Head of caudate nucleus (tissue), 42 donors: ENCODE results near the gene ITPR3.

ENCODE experiments used
- DNase-seq, 42 donors: peaks; one replicate each; pipeline versions ENCODE4 v3.0.0 to v3.0.0-alpha.2; 2020 to 2021; ENCODE audit warnings: mixed read lengths in 7 of 42
- intact Hi-C: fragments of 100-400 bp; cut with DNase I; formaldehyde crosslinking; loops from one replicate; pipeline ENCODE4 v1.15.0; 2022

The ITPR3 gene

DNA sequence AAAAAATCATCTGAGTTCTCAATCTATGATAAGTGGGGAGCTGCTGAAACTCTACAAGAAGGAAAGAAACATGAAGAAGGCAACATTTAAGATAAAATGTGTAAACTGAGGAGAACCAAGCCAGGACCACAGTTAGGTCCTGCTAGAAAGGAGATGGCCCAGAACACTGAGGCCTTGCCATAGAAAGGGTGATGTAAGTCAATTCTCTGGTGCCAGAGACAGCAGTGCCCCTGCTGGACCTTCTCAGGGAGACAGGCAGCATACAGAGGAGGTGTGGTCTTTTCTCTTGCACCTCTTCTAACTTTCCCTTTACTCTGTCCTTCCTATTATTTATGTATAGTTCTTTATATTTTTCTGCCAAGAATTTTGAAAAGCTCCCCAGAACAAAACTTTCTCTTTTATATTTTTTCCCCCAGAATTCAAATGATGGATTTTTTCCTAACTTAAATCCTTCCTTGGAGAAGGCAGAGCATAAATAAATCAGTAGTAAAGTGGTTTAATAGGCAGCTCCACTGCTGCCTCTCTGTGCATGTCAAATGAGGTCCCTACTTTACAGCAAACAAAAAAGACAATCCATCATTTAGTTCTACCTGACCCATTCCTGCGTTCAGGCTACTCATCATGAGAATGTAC is 81.3 kb downstream of the ITPR3 start:
- intact Hi-C loops: loop anchor here (5.0 kb wide), 1 partner anchor 115 kb away; no protein-coding TSS in a partner anchor

DNA sequence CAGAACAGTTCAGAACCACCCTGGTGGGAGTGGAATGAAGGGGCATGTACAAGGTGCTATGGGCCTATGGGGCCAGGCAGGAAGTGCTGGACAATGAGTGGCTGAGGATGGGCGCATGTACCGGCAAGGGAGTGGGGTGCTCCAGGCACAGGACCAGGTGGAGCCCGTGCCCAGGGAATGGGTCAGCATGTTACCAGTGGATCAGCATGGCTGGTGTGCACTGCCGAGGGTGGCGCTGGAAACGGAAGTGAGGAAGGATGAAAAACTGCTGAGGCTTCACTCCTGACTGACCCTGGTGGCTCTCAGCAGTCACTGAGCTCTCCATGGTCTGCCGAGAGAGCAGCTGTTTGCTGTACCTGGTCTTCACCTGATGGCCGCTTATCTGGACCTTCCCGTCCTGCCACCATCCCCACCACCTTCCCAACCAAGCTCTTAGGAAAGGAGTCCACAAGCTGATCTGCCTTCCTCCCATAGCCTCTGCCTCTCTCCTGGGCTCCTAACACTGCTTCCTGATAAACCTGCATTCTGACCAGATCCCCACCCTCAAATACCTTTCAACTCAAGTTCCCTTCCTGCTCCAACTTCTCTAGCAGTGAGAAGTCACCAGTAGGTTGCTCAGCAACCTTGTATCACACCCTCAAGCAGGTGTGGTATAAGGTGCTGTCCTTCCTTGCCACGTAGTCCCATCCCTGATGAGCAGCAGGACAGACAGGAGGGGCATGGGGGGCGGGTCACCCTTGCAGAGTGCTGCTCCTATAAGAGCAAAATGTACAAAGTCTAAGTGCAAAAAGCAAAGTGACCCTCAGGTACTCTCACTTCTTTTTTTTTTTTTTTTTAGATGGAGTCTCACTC is 83.3 kb downstream of the ITPR3 start:
- DNase-seq: no peak
- intact Hi-C loops: loop anchor here (5.0 kb wide), 1 partner anchor 117 kb away; no protein-coding TSS in a partner anchor

More for the DNA sequence above, 81.3 kb downstream of the ITPR3 start:
- peak in 11 of 42 donors; percentile 20 to 71 (median 47) for DNase-seq

DNA sequence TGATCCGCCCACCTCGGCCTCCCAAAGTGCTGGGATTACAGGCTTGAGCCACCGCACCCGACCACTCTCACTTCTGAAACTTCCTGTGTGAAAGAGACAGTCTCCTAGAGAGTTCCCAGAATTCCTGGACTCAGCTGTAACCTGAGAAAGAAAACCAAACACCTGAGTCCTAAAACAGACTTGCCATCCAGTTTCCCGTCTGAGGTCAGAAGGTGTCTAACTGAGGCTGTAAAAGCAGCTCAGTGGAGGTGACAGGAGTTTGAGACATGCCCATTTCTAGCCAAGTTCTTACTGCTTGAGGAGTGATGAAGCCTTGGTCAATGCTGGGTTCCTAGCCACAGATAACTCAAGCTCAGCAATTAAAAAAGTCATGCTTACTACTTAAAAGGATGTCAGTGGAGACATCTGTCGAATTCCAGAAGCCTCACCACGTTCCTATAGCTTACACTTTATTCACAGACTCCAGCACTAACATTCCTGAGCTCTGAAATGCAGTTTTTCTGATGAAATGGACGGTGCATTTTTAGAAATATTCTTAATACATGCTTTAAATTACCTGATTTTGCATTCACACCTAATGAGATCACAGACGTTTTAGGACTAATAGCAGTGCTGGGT is 84.3 kb downstream of the ITPR3 start:
- intact Hi-C loops: no loop called here
- no peak for DNase-seq

DNA sequence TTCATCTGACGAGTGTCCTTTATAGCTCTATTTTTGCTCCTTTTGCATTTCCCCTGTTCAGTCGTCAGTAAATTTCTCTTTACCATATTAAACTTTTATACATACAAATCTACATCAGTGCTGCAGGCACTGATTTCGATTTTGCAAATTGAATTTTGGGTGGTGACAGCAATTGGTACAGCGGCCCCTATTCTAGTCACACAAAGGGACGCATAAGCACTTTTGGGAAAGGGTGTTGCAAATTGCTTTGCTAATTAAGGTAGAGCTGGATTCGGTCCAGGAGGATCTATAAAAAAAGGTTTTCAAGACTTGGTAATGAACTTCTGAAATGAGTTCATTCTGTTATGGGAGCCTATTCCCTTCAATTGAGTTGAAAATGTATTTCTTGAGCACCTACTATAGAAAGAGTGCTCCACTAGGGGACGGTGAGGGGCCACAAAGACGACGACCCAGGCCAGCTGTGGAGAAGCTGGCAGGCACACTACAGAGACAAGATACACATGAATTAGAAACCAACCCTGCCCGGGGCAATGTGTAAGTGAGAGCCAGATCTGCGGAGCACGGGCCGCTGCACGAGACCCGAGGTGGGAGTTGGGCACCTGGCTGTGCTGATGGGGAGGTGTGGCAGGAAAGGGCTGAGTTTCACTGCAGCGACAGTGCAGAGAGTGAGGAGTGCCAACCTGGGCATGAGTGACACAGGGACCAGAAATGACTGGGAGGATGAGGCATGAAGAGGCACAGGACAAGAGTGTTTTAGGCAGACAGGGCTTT is 85.0 kb downstream of the ITPR3 start:
- intact Hi-C loops: no loop called here
- DNase-seq: no peak

DNA sequence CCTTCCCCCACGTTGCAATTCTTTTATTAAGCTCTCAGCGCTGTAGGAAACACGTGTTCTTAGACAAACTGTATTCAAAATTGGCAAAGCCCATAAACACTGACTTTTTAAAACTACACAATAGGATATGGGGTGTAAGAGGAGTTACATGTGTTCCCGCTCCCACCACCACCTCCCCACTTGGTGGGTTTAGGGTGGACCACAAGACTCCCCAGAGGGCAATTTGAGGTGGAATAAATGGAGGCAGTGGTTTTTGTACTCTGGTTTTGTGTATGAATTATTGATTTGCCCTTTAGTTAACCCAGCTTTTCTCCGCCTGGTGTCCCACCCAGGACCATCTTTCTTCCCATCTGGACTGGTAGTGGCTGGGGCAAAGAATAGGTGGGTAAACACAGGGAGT is 86.6 kb downstream of the ITPR3 start:
- DNase-seq: no peak
- intact Hi-C loops: no loop called here

DNA sequence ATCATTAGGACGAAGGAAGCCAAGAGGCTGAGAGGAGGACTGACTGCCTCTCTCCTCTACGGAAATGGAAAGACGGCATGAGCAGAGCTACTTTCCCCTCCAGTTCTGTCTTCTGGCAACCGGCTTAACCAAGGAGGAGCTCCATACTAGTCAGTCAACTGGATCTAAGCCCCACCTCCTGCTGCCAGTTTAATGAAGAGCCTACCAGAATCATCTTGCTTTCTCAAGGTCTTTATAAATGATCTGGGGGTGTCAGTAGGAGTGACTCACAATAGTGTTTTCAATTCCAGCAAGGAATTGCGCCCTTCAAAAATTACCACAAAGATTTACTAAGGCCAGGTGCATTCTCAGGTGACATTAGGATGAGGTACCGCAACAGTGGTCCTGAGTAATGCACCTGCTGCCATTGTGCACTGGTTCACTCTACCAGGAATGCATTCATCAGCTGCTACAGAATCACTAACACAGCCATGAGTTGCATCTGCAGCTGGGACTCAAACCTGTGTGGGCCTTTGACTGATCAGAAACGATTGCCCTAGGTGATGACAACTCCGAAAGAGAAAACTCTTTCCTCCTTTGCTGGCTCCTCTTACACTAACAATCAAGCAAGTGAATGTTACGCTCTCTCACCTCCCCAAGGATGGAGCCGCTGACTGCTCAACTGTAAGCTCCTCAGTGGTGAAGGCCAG is 87.5 kb downstream of the ITPR3 start:
- intact Hi-C loops: no loop called here
- peak in 20 of 42 donors; percentile 14 to 86 (median 60) for DNase-seq

DNA sequence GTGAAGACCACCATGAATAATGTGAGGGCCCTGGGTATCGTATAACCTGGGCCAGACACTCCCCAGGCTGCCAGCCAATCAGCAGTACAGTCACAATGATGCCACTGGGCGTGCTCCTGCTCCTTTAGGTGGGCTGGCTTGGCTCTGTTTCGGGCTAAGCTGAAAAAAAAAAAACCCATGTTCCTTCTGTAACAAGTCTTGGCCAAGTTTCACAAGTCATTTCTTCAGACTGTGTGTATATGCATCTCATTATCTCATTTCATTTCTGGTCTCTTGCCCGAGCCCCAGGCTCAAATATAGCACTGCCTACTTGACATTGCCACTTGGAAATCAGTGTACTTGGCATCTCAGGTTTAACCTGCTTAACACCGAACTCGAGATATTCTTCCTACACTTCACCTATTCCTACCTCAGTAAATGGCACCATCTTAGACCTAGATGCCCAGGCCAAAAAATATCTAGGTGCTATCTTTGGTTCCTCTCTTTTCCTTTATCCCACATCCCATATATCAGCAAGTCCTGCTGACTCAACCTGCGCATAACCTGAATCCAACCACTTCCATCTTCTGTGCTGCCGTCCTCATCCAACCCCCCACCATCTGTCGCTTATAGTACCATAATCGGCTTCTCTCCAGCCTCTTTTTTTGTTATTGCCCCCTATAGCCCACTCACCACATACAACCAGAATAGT is 88.6 kb downstream of the ITPR3 start:
- peak in 1 of 42 donors; percentile 40 for DNase-seq

DNA sequence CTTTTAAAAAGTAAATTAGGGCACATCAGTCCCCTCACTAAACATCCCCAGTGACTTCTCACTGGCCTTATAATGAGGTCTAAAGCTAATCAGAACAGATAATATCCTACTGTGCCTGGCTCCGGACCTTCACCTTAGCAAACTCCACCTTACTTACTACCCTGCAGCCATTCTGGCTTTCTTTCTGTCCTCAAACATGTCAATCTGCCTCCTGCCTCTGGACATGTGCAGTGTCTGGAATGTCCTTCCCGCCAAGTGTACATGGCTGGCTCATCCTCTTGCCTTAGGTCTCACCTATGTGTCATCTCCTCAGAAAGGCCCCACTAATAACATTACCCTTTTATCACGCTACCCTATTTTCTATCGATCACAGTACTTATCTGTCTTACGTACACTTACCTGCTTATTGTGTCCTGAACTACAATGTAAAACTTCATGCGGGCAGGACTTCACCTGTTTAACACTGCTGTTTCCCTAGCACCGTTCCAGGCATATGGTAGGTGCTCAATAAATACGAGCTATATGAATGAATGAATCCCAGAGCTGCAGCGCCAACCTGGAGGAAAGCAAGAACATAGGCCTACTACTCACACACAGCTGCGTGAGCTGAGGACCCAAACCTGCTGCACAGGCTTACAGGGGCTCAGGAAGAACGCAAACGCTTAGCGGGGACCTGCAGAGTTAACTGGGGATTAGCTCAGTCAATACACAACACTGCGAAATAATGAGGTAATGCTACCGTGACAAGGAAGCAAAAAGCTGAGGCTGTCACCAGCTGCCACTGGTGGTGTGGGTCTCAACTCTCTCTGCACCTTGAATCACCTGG is 89.4 kb downstream of the ITPR3 start:
- intact Hi-C loops: loop anchor here (10.0 kb wide), 1 partner anchor 54 kb away; no protein-coding TSS in a partner anchor
- no peak for DNase-seq

More for the DNA sequence above, 88.6 kb downstream of the ITPR3 start:
- intact Hi-C loops: loop anchor here (10.0 kb wide), 1 partner anchor 55 kb away; no protein-coding TSS in a partner anchor

DNA sequence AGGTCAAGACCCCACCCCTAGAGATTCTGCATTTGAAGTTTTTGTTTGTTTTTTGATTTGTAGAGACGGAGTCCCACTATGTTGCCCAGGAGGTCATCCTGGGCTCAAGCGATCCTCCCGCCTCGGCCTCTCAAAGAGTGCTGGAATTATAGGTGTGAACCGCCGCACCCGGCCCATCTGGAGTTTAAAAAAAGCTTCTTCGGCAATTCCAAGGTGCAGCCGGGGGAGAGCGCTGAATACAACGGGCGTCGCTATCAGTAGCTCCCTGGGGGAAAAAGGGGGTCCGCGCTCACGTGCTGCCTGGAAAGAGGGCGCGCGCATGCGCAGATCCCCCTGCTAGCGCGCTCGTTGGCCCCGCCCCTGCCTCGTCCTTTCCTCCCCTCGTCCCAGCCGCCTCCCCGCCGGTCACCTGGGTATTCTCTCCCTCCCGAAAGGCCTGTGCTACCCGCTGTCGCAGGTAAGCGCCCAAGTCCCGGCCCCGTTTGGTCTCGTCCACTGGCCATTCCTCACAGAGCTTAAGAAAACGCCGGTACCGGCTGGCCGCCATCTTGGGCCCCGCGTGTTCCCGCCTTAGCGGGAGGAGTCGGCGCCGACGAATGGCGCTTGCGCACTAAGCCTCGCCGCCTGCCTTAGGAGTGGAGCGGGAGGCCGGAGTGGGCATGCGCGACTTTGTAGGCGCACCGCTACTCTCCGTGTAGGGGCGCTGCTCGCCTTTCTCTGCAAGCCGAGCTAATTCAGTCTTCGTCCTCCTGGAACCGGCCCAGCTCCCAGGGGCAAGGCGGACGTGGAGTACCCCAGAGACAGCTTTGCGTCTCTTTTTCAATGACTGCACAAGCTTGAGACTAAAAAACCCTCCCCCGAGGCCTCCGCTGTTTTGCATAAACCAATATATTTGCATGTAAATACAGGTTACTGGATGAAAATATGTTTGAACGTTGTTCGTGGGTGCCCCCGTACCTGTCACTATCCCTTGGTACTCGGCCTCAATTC is 90.3 kb downstream of the ITPR3 start, which contains the start of gene UQCC2:
TSS of gene UQCC2 (minus strand) at position 561 of the 990 bp plus-strand sequence. CDS start at position 547, 14 bp downstream.
- intact Hi-C loops: loop anchor here (10.0 kb wide), 1 partner anchor 53 kb away; no protein-coding TSS in a partner anchor
- peak; percentile 90 to 99 (median 97) for DNase-seq

DNA sequence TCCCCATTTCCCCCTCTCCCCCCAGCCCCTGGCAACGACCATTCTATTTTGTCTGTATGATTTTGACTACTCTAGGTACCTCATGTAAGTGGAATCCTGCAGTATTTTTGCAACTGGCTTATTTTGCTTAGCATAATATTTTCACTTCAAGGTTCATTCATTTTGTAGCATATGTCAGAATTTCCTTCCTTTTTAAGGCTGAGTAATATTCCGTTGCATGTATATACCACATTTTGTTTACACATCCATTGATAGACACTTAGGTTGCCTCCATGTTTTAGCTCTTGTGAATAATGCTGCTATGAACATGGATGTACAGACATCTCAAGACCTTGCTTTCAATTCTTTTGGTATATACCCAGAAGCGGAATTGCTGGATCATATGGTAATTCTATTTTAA is 91.8 kb downstream of the ITPR3 start:
- intact Hi-C loops: loop anchor here (10.0 kb wide), 1 partner anchor 52 kb away; no protein-coding TSS in a partner anchor
- no peak for DNase-seq

DNA sequence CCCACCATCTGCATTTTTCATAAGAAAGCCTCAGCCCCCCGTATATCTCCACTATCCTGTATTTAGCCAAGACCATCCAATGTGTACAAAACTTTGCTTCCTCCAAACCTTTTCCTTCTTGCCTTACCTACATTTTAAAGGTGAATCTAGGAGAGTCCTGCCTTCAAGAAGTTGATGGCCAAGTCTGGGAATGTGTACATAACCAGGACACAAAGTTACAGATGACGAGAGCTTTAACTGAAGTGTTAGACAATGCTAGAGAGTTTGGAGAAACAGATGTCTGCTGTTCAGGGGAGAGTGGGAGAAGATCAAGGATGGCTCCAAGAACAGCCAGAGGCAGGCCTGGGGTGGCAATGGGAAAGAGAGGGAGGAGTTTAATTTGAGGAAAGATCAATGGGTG is 92.7 kb downstream of the ITPR3 start:
- intact Hi-C loops: loop anchor here (10.0 kb wide), 1 partner anchor 51 kb away; no protein-coding TSS in a partner anchor

DNA sequence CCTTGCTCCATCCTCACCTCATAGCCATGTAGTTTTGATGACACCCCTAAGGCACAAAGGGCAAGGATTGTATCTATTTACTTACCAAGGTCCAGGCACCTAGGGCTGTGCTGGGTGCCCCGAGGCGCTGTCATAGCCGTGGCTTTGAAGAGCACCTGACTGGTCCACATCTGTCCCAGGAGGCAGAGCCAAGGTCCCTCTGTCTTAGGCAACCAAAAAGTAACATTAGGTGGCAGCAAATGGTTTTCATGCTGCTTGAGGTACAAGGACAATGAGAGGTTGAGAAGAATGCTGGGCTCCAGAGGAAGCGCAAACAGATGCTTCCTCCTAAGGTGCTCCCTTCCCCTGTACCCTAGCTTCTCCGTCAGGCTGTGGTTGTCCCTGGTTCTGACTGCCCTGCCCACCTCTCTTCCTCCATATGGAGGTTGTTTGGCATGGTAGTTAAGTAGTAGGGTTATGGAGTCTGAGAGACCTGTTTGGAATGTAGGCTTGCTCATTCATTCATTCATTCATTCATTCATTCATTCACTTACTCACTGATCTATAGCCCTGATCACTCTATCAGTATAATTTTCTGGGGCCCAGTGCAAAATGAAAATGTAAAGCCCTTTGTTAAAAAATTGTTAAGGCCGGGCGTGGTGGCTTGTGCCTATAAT is 93.4 kb downstream of the ITPR3 start:
- no peak for DNase-seq
- intact Hi-C loops: loop anchor here (10.0 kb wide), 1 partner anchor 50 kb away; no protein-coding TSS in a partner anchor

More for the DNA sequence above, 92.7 kb downstream of the ITPR3 start:
- DNase-seq: no peak

DNA sequence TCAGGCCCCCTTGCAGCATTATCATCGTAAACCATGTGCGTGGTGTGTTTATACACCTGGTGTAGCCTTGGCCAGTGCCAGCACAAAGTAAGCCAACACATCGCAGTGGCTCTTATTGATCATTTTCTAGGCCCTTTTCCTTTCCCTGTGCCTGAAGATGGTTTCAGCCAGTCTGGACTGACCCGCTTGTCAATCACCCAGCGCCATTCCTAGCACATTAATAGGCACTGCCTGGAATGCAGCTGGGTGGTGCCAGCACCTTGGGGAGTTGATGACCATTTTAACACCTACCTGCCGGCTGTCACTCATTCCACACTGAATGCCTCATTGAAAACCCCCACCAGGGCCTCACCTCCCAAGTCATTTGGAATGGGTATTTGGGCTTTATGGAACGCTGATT is 95.3 kb downstream of the ITPR3 start:
- intact Hi-C loops: loop anchor here (10.0 kb wide), 1 partner anchor 48 kb away; no protein-coding TSS in a partner anchor
- DNase-seq: no peak

DNA sequence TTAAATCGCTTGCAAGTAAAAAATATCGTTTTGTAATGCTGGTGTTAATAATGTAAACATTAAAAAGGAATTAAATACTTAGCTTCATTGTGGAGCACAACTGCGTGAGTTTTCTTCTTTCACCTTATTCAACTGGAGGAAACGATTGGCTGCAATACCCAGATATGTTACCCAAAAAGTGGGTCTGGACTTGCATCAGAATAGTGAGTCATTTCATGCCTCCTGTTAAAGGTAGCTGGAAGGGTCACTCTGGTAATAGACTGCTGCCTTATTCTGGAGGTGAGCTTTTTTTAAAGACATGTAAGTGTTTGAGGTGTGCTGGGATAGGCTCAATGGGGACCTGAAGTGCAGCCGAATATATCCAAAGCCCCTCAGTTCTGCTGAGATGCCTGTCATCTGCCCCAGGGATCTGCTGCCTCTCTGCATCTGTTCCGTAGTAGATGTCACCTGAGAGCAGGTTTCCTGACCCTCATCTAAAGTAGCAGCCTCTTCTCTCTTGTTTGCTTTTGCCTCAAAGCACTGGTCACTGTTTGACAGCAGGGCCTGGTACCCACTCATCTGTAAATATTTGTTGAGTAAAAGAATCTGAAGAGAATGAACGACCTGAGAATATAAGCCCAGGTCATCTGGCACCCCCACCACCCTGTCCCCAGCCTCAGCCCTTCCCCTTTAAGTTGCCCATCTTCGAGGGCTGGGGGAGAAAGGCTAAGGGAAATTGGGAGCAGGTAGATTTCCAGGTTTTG is 95.9 kb downstream of the ITPR3 start:
- intact Hi-C loops: loop anchor here (10.0 kb wide), 1 partner anchor 48 kb away; no protein-coding TSS in a partner anchor
- DNase-seq: no peak
